GM12874 (cell line): ENCODE data around the gene SYNGR2.

Source experiments
- CTCF ChIP-seq: IDR thresholded peaks from 2 replicates; pipeline ENCODE4 v1.5.1; 2011; ENCODE audit warnings: low read depth, mild to moderate bottlenecking, control low read depth, low read length, moderate library complexity; ENCODE audit not compliant: insufficient read depth

The SYNGR2 gene

GRCh38 chr17:78168242-78168902 is at the start of gene SYNGR2:
TSS of gene SYNGR2 (plus strand) at chr17:78168581. CDS start at chr17:78168617, 36 bp downstream.
- TF ChIP-seq CTCF, result no peak

- TF ChIP-seq CTCF, result no peak
These were observed 49.6 kb upstream of the SYNGR2 start for GRCh38 chr17:78118801-78119241.

GRCh38 chr17:78120537-78120936 is 47.8 kb upstream of the SYNGR2 start:
- TF ChIP-seq CTCF, result no peak

- no peak for TF ChIP-seq CTCF
These were observed 47.2 kb upstream of the SYNGR2 start for GRCh38 chr17:78120971-78121800.

- no peak for TF ChIP-seq CTCF
These were observed 46.6 kb upstream of the SYNGR2 start for GRCh38 chr17:78121801-78122215.

GRCh38 chr17:78122216-78122930 is 46.0 kb upstream of the SYNGR2 start:
- no peak for TF ChIP-seq CTCF

GRCh38 chr17:78122931-78123249 is 45.5 kb upstream of the SYNGR2 start:
- TF ChIP-seq CTCF, result no peak
